SH-SY5Y (cell line): Measurements from ENCODE around the gene SSTR5.

ENCODE experiments used
- GATA2 ChIP-seq: IDR thresholded peaks from 2 replicates; pipeline ENCODE4 v1.6.1; 2011; ENCODE audit warnings: mild to moderate bottlenecking, low read depth, low read length
- GATA3 ChIP-seq: IDR thresholded peaks from 2 replicates; pipeline ENCODE4 v1.6.1; 2011; ENCODE audit warnings: low read depth, mild to moderate bottlenecking, low read length, moderate library complexity

The SSTR5 gene

DNA sequence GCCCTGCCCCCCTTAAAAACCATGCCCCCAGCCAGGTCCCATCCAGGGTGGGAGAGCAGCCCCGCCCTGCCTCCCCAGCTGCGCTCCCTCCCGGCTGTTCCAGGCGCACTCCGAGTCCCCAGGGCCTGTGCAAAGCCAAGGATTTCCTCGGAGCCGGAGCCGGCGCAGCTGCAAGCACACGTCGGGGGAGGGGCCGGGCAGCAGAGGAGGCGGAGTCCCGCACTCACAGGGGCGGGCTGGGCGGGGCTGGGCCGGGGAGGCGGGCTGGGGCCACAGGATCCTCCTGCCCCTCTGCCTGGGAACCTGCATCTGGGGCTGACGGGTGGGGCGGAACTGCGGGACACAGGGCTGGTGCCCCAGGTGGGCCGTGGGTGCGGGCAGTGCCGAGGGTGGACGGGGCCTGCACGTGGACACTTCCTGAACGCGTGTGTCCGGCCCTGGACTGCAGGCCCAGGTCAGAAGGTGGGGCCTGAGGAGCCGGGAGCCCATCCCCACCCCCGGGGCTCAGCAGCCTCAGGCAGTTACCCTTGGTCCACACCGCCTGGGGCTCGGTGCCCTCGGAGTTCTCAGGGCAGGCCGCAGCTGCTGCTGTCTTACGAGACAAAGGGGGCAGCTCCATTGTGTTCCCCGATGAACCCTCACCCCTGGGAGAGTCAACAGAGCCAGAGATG is 24.0 kb upstream of the SSTR5 start:
- TF ChIP-seq GATA3 (no peak), GATA2 (no peak)

DNA sequence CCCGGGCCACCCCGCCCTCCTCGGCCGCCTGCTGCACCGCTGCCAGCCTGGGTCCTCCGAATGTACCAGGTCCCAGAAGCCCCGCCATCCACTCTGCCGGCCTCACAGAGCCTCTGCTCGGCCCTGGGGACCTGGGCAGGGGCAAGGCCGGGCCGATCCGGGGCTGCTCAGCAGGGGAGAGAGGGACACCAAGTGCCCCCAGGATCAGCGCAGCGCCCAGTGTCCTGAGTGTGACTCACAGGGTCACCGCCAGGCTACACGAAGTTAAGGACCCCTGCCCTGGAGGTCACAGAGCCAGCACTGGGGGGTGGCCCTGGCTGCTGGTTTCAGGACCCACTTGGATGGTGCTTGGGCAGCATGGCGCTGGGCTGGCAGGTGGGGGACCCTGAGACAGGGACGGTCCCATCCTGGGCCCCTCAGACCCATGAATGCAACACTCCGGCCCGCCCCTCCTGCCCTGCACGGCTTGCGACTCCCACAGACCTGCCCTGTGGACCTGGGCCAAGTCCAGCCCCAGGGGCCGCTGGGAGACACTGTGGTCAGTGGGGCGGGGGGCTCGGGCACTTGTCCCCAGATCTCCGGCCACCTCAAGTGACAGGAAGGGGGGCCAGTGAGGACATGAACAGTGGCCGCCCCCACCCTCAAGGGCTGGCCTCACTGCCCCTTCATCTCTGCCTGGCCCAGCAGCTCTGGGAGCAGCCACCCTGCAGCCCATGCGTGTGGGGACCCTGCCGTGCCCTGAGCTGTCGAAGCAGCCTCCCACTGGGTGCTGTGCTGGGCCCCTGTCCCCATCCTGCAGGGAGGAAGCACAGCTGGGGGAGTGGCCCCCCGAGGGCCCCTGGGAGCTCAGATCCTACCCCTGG is 23.2 kb upstream of the SSTR5 start:
- no peak for TF ChIP-seq GATA3
- TF ChIP-seq GATA2: no peak

DNA sequence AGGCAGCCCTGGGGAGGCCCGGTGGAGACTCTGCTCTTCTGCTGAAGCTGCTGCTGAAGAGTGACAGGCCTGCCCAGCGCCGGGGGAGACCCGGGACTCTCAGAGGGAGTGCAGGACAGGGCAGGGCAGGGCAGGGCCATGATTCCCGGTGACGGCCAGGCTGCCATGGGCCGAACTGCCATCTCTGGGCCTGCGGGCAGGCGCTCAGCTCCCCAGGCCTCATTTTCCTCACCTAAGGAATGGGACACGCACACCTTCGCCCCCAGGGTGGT is 22.6 kb upstream of the SSTR5 start:
- TF ChIP-seq GATA2: no peak
- no peak for TF ChIP-seq GATA3

DNA sequence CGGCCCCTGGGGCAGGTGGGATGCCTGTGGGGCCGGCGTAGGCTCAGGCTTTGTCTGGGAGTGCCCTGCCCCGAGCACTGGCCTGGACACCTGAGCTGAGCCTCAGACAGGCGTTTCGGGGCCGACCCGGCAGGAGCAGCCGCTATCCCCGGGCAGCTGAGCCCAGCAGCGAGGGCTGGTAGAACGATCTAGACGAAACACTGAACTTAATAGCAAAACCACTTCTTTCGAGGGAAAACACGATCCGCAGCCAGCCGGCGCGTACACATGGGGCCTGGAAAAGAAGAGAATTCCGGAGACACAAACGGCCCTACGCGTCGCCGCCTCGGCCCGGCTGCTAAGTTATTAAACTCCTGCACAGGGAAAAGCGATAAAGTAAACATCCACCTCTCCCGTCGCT is 22.0 kb upstream of the SSTR5 start:
- TF ChIP-seq GATA3 (no peak), GATA2 (no peak)

DNA sequence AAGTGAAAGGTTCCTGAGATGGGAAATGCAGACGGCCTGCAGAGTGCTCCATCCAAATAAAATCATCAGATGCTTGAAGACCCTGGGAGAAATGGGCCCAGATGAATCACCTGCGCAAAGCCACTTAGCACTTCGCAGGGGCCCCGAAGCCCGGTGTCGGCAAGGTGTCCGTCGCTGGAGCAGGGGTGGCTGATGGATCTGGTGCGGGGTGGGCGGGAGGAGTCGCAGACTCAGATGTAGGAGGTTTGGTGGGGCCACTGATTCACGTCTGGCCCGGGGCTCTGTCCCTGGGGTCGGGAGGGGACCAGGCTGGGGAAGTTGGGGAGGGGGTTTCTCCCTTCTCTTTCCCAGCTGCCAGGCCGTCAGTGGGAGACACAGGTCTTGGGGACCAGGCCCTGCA is 21.6 kb upstream of the SSTR5 start:
- TF ChIP-seq GATA2 (no peak), GATA3 (no peak)

DNA sequence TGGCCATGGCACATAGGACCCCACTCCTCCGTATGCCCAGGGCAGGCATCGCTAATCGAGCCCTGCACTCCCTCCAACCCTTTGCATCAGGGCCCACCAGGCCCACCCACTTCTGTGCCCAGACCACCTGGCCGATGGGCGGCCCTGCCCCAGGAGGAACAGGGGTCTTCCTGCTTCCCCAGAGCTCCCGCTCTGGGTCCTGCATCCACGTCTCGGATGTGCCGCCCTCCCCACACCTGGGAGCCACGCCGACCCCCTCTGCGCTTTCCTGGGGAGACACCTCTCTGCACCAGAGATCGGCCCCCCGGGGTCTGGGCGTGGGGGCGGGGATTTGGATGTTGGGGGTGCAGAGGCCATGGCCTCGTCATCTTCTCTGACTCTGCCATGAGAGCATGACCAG is 21.1 kb upstream of the SSTR5 start:
- TF ChIP-seq GATA2 (no peak), GATA3 (no peak)

DNA sequence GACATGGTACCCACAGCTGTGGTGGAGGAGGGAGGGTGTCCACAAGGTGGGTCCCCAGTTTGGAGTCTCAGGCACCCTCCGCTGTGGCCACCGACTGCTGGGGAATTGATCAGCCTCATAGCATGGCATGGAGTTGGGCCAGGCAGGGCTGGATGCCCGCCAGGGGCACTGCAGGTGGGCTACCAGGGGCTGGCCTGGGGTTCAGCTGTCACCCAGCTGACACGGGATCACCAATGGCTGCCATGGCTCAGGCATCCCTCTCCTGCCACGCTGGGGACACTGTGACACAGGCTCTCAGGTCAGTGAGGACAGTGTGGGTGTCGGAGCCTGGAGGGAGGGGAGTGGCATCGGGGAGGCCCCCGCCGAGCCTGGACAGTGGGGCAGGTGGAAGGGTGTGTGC is 19.8 kb upstream of the SSTR5 start:
- TF ChIP-seq GATA2: no peak
- no peak for TF ChIP-seq GATA3

DNA sequence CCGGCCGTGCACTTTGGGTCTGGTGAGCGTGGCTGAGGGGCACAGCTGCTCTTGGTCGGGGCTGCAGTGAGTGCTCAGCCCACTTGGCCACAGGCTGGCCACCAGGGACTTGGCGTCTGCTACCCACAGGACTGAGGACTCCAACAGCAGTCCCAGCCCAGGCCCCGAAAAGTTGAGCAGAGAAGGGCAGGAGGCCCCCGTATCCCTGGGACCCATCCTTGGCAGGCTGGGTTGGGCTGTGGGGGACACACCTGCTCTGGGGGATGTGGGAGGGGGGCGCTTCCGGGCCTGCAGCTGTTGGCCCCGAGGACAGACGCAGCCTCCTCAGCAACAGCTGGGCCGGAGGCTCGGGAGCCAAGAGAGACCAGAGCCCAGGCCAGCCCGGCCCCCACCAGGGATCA is 19.4 kb upstream of the SSTR5 start:
- TF ChIP-seq GATA2 (no peak), GATA3 (no peak)

DNA sequence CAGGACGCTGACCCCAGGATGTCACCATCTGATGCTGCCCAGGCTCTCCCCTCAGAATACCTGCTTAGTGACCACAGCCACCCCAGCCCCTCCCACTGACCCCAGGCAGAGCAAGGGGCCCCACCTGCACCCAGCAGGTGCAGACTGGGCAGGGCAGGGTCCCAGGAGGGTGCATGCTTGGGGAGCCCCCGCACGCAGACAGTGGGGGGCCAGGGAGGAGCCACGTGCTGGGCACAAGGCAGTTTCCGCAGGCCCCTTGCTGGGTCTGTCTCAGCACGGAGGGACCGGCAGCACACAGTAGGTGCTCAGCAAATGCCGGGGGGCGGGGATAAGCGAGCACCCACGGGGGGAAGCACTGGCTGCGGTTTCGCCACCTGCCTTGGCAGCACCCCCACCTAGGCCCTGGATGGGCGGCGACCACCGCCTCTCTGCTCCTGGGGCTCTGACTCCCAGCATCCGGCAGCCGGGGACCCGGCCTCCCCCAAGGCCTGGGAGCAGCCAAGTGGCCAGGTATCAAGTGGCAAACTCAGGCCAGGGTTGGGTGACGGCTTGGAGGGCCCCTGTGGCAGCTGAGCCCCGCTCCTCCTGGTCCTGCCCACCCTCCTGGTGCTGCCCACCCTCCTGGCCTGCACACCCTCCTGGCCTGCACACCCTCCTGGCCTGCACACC is 18.7 kb upstream of the SSTR5 start:
- TF ChIP-seq GATA3: no peak
- no peak for TF ChIP-seq GATA2

DNA sequence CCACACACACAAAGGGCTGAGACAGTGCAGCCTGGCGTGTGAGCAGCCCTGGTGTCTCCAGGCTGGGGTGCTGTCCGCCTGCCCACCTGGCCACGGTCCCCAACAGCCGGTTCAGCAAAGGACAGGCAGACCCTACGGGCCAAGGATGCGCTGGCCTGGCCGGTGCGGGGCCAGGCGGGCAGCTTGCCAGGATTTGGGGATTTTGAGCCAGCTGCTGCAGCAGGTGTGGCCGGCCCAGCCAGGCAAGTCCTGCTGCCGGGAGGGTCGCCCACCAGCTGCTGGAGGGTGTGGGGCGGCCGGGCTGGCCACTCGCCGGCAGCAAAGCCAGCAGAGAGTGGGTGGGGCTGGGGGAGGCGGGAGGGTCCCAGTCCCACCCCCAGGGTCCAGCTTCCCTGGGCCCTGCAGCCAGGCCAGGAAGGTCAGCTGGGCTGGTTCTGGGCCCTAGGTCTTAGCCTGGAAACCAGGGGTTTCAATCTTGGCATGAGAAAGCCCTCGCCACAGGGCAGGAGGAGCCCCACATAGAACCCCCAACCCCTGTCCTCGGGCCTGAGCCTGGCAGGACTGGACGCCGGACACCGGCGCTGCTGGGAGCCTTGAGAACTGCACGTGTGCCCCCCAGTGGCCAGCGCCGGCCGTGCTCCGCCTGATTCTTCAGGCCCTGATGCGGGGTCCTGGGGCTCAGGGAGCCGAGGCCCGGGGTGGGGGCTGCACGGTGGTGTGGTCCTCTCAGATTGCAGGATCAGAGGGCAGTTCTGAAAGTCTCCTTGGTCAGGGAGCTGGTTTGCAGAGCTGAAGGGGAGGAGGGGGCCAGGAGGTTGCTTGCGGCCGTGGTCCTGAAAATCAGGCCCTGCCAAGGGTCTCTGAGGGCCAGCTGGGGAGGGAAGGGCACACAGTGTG is 17.6 kb upstream of the SSTR5 start:
- TF ChIP-seq GATA3: no peak
- TF ChIP-seq GATA2: no peak

DNA sequence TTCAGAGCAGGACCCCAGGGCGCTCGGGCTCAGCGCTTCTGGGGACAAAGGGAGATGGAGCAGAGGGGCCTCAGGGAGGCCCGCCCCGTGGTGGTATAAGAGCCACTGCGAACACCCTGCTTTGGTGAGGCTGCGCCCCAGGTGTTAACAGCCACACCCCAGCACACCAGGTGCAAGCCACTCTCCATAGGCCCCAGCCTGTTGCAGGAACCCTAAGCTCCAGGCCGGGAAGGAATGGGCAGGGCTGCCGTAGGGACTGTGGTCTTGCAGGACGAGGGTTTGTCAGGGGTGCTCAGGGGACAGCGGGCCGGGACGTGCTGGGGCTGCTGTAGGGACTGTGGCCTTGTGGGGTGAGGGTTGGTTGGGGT is 17.0 kb upstream of the SSTR5 start:
- TF ChIP-seq GATA3: no peak
- no peak for TF ChIP-seq GATA2

DNA sequence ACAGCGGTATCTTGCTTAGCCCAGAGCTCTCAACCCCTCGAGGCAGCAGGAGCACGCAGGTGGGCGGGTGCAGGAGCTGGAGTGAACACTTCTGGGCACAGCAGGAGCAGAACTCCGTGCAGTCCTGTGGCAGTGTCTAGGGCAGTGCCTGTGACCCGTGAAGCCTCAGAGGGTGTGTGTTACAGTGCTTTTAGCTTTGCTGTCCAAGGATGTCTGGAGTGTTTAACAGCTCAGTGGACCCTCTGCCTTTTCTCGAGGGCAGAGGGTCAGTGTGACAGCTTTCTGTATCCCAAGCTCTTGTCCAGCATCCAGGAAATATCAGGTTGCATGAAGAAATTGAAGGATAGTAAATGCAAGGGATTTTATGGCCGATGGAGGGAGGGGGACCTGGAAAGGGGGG is 16.4 kb upstream of the SSTR5 start:
- TF ChIP-seq GATA2 (no peak), GATA3 (no peak)

DNA sequence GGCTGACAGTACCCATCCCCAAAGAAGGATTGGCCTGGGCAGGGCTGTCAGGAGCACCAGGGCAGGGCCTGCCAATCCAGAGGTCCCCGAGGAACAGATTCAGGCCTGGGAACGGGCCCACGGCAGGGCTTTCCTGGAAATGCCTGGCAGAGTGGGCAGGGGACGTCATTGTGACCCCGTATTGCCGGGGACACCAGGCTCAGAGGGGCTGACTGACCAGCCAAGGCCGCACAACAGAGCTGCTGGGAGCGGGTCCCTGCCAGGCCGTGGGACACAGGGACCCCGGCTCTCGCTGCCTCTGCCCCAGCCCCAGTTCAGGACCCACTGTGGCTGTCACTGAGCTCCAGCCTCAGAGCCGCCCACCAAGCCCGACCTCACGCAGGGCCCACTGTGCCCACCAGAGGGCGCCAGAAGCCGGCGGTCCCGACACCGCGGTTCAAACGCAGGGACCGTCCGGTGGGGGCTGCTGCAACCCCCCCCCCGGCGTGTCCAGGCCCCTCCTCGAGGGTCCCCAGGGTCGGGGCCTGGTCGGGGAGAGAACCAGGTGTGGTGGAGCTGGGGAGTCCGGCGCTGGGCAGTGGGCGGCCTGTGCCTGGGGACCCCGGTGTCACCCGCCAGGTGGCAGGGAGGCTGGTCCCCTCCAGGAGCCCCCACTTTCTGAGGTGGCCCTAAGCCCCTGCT is 15.2 kb upstream of the SSTR5 start:
- TF ChIP-seq GATA3 (no peak), GATA2 (no peak)
